HEK293 (cell line): ENCODE measurements around the gene ANKRD13A.

Experiments
- CTCF ChIA-PET: fragments of 350-600 bp; formaldehyde crosslinking; extraction: SDS; loops from one replicate; lab custom pipeline; 2021; ENCODE audit warnings: antibody characterized with exemption; lab: Yijun Ruan, JAX
- POLR2A ChIA-PET: fragments of 300-600 bp; formaldehyde crosslinking; extraction: SDS; loops from one replicate; lab custom pipeline; 2020; ENCODE audit warnings: antibody characterized with exemption, inconsistent platforms; lab: Yijun Ruan, JAX
- H3K27ac ChIP-seq: fragments of 200-500 bp; sonication (Bioruptor generic); 2 replicates; pipeline ENCODE4 v1.5.1; 2014; ENCODE audit warnings: low read depth, low read length, control low read depth, inconsistent platforms; ENCODE audit errors: extremely low read depth
- H3K36me3 ChIP-seq, 2 experiments: fragments of 200-500 bp in 1 of 2; sonication (Bioruptor generic) in 1 of 2; 1 replicate in 1 of 2; 2 replicates in 1 of 2; pipeline ENCODE4 v1.5.1; 2014 to 2017; ENCODE audit warnings: inconsistent platforms in 2 of 2, low read length in 2 of 2; ENCODE audit not compliant: control insufficient read depth in 2 of 2, insufficient read depth in 1 of 2
- H3K4me1 ChIP-seq: fragments of 200-500 bp; sonication (Bioruptor generic); 2 replicates; pipeline ENCODE4 v1.5.1; 2014; ENCODE audit warnings: mild to moderate bottlenecking, low read length, inconsistent platforms; ENCODE audit not compliant: control insufficient read depth, insufficient read depth
- H3K4me3 ChIP-seq: 2 replicates; pipeline ENCODE4 v1.5.1; 2011; ENCODE audit warnings: low read depth, mild to moderate bottlenecking, control low read depth, low read length, moderate library complexity
- H3K9me3 ChIP-seq: fragments of 200-500 bp; sonication (Bioruptor generic); 2 replicates; pipeline ENCODE4 v1.5.1; 2014; ENCODE audit warnings: low read depth, low read length, inconsistent platforms; ENCODE audit not compliant: control insufficient read depth, insufficient read depth
- GLIS2 ChIP-seq: fragments of 450-650 bp; formaldehyde crosslinking; IDR thresholded peaks from 2 replicates; pipeline ENCODE4 v1.5.1; 2016; ENCODE audit warnings: missing biosample characterization, missing genetic modification characterization
- SALL2 ChIP-seq: fragments of 450-650 bp; formaldehyde crosslinking; IDR thresholded peaks from 2 replicates; pipeline ENCODE4 v1.5.0; 2017; ENCODE audit warnings: missing biosample characterization, mild to moderate bottlenecking, missing genetic modification characterization, borderline replicate concordance
- YY1 ChIP-seq: fragments of 450-650 bp; formaldehyde crosslinking; IDR thresholded peaks from 2 replicates; pipeline ENCODE4 v1.5.1; 2018; ENCODE audit warnings: missing biosample characterization, missing genetic modification characterization
- ZNF184 ChIP-seq: fragments of 450-650 bp; IDR thresholded peaks from 2 replicates; pipeline ENCODE4 v1.5.1; 2018; ENCODE audit warnings: missing biosample characterization, mild to moderate bottlenecking, missing genetic modification characterization
- ZNF202 ChIP-seq: fragments of 450-650 bp; formaldehyde crosslinking; IDR thresholded peaks from 2 replicates; pipeline ENCODE4 v1.5.1; 2016; ENCODE audit warnings: missing biosample characterization, missing genetic modification characterization, borderline replicate concordance
- ZNF211 ChIP-seq: fragments of 450-650 bp; formaldehyde crosslinking; IDR thresholded peaks from 2 replicates; pipeline ENCODE4 v1.5.1; 2016; ENCODE audit warnings: low read depth, missing biosample characterization, missing genetic modification characterization
- ZNF302 ChIP-seq: fragments of 450-650 bp; formaldehyde crosslinking; IDR thresholded peaks from 2 replicates; pipeline ENCODE4 v1.5.1; 2016; ENCODE audit warnings: missing biosample characterization, missing genetic modification characterization, low read depth
- ZNF391 ChIP-seq: fragments of 450-650 bp; formaldehyde crosslinking; IDR thresholded peaks from 2 replicates; pipeline ENCODE4 v1.5.1; 2016; ENCODE audit warnings: low read depth, missing biosample characterization, missing genetic modification characterization, borderline replicate concordance
- ZNF394 ChIP-seq: fragments of 450-650 bp; formaldehyde crosslinking; IDR thresholded peaks from 2 replicates; pipeline ENCODE4 v1.5.1; 2016; ENCODE audit warnings: missing biosample characterization, missing genetic modification characterization, mild to moderate bottlenecking, moderate library complexity, borderline replicate concordance
- ZNF404 ChIP-seq: fragments of 450-650 bp; formaldehyde crosslinking; IDR thresholded peaks from 2 replicates; pipeline ENCODE4 v1.5.1; 2017; ENCODE audit warnings: missing biosample characterization, missing genetic modification characterization
- ZNF596 ChIP-seq: fragments of 450-650 bp; IDR thresholded peaks from 2 replicates; pipeline ENCODE4 v1.5.0; 2018; ENCODE audit warnings: missing biosample characterization, mild to moderate bottlenecking, missing genetic modification characterization, moderate library complexity
- ZNF654 ChIP-seq: fragments of 450-650 bp; formaldehyde crosslinking; IDR thresholded peaks from 2 replicates; pipeline ENCODE4 v1.5.1; 2016; ENCODE audit warnings: low read depth, missing biosample characterization, missing genetic modification characterization
- ZNF747 ChIP-seq: fragments of 450-650 bp; formaldehyde crosslinking; IDR thresholded peaks from 2 replicates; pipeline ENCODE4 v1.5.1; 2016; ENCODE audit warnings: missing biosample characterization, missing genetic modification characterization
- ZNF76 ChIP-seq: fragments of 450-650 bp; formaldehyde crosslinking; IDR thresholded peaks from 2 replicates; pipeline ENCODE4; 2016; ENCODE audit warnings: low read depth, missing biosample characterization, missing genetic modification characterization, borderline replicate concordance
- ZNF791 ChIP-seq: fragments of 450-650 bp; formaldehyde crosslinking; IDR thresholded peaks from 2 replicates; pipeline ENCODE4 v1.5.1; 2016; ENCODE audit warnings: missing biosample characterization, missing genetic modification characterization
- TF ChIP-seq, protein P1 (sequence below): fragments of 450-650 bp; formaldehyde crosslinking; IDR thresholded peaks from 2 replicates; pipeline ENCODE4 v1.5.1; 2016; ENCODE audit warnings: missing biosample characterization, missing genetic modification characterization
- TF ChIP-seq, protein P2 (sequence below): fragments of 450-650 bp; formaldehyde crosslinking; IDR thresholded peaks from 2 replicates; pipeline ENCODE4 v1.5.1; 2016; ENCODE audit warnings: missing biosample characterization, missing genetic modification characterization
- TF ChIP-seq, protein P3 (sequence below): fragments of 450-650 bp; formaldehyde crosslinking; IDR thresholded peaks from 2 replicates; pipeline ENCODE4 v1.5.1; 2017; ENCODE audit warnings: missing biosample characterization, missing genetic modification characterization
- TF ChIP-seq, protein P4 (sequence below): fragments of 450-650 bp; formaldehyde crosslinking; IDR thresholded peaks from 2 replicates; pipeline ENCODE4 v1.5.1; 2016; ENCODE audit warnings: missing biosample characterization, missing genetic modification characterization, low read depth
- TF ChIP-seq, protein P5 (sequence below): fragments of 450-650 bp; formaldehyde crosslinking; IDR thresholded peaks from 2 replicates; pipeline ENCODE4 v1.5.1; 2017; ENCODE audit warnings: missing biosample characterization, mild to moderate bottlenecking, missing genetic modification characterization, moderate library complexity
- TF ChIP-seq, protein P6 (sequence below): sonication (generic); formaldehyde crosslinking; IDR thresholded peaks from 2 replicates; pipeline ENCODE4 v1.8.1; 2022; ENCODE audit warnings: mild to moderate bottlenecking, moderate library complexity, missing genetic modification reagents

Gene ANKRD13A

DNA sequence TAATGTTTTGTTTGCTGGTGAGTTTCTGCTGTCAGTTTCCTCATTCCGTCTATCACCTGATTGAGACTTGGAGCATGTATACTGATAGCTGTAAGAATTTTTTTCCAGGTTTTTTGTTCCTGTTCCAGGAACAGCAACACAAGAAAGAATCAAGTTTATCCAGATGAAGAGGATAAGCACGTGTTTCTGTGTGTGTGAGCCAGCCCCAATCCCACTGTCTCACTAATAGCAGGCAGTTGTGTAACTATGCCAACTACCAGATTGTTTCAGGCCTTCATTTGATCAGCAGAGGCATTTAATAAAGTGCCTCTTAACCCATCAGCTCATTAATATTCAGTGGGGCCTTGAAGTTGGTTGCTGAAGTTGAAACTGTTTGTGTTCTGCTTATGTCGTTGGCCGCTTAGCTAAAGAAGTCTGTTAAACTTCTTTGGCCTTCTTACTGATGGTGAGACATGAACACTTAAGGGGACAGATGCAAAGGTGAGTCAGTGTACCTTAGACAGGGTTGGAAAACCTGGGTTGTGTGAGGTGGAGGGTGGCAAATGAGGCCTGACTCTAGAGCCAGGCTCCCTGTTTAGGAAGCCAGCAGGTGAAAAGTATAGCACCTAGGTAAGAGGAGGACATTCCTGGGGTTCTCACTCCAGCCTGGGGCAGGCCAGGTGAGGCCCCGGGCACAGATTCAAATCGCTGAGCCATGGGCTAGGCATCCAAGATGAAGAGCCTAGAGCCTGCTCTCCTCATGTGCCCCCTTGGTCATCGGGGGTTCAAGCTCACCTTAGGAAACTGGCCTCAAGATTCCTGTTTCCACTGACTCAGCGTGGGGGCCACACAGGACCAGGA is 3.7 kb downstream of the ANKRD13A start:
- Histone ChIP-seq H3K36me3 (peaks cover 0 to 10% of the 10 kb centered on the region in 2 experiments; a peak in 1 of 3 replicates), H3K9me3 (no peaks in the 10 kb centered on the region), H3K27ac (no peak overlapping the region), H3K4me3 (no peak overlapping the region), H3K4me1 (no peaks in the 10 kb centered on the region)
- ChIA-PET CTCF (interaction anchor here (0.7 kb wide), 1 partner anchor 283 kb away, joined by 4 read pairs; no protein-coding TSS in a partner anchor), POLR2A (no interaction called here)
- TF ChIP-seq ZNF747 (tag by site-specific recombination) (no peak), GLIS2 (tag by site-specific recombination) (0 out of 2 replicates have a peak, but pooled peaks have one; percentile 19), ZNF202 (tag by site-specific recombination) (no peak), ZNF404 (tag by site-specific recombination) (no peak), ZNF211 (tag by site-specific recombination) (no peak), ZNF391 (tag by site-specific recombination) (no peak)
- TF ChIP-seq, protein P1, sequence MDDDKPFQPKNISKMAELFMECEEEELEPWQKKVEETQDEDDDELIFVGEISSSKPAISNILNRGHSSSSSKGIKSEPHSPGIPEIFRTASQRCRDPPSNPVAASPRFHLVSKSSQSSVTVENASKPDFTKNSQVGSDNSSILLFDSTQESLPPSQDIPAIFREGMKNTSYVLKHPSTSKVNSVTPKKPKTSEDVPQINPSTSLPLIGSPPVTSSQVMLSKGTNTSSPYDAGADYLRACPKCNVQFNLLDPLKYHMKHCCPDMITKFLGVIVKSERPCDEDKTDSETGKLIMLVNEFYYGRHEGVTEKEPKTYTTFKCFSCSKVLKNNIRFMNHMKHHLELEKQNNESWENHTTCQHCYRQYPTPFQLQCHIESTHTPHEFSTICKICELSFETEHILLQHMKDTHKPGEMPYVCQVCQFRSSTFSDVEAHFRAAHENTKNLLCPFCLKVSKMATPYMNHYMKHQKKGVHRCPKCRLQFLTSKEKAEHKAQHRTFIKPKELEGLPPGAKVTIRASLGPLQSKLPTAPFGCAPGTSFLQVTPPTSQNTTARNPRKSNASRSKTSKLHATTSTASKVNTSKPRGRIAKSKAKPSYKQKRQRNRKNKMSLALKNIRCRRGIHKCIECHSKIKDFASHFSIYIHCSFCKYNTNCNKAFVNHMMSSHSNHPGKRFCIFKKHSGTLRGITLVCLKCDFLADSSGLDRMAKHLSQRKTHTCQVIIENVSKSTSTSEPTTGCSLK (tag by site-specific recombination) = no peak

DNA sequence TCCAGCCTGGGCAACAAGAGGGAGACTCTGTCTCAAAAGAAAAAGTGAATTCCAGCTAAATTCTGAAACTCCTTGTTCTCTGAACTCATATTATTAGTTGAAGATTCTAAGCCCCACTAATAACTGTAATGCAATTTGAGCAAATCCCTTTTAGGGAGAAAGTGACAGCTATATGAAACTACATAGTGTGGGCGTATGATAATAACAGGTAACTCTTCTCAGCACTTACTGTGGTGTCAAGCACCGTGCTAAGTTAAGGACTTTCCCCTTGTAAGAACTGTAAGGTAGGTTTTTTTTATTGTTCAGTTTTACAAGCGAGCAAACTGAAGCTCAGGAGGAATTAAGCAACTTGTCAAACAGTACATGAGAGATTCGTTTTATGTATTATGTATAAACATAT is 5.4 kb downstream of the ANKRD13A start:
- no peaks in the 10 kb centered on the region for H3K9me3 ChIP-seq
- H3K4me3 ChIP-seq = no peak overlapping the region
- H3K27ac ChIP-seq = no peak overlapping the region
- CTCF ChIA-PET = interaction anchor here (0.6 to 1.0 kb wide), 3 partner anchors 13 to 224 kb away, joined by 3 to 4 read pairs (median 3); no protein-coding TSS in a partner anchor
- TF ChIP-seq, protein P2, sequence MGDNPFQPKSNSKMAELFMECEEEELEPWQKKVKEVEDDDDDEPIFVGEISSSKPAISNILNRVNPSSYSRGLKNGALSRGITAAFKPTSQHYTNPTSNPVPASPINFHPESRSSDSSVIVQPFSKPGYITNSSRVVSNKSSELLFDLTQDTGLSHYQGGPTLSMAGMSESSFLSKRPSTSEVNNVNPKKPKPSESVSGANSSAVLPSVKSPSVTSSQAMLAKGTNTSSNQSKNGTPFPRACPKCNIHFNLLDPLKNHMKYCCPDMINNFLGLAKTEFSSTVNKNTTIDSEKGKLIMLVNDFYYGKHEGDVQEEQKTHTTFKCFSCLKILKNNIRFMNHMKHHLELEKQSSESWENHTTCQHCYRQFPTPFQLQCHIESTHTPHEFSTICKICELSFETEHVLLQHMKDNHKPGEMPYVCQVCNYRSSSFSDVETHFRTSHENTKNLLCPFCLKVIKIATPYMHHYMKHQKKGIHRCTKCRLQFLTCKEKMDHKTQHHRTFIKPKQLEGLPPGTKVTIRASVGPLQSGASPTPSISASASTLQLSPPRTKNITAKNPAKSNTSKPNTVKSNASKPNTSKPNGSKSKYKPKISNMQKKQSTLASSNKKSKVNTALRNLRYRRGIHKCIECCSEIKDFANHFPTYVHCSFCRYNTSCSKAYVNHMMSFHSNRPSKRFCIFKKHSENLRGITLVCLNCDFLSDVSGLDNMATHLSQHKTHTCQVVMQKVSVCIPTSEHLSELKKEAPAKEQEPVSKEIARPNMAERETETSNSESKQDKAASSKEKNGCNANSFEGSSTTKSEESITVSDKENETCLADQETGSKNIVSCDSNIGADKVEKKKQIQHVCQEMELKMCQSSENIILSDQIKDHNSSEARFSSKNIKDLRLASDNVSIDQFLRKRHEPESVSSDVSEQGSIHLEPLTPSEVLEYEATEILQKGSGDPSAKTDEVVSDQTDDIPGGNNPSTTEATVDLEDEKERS (tag by site-specific recombination) = no peak
- TF ChIP-seq ZNF211 (tag by site-specific recombination) (no peak), ZNF394 (no peak), ZNF596 (tag by site-specific recombination) (no peak), ZNF76 (tag by site-specific recombination) (no peak), YY1 (tag by site-specific recombination) (no peak), ZNF302 (tag by site-specific recombination) (no peak), ZNF184 (tag by site-specific recombination) (no peak), ZNF654 (tag by site-specific recombination) (no peak), SALL2 (tag by site-specific recombination) (no peak), ZNF791 (no peak)
- TF ChIP-seq, protein P3, sequence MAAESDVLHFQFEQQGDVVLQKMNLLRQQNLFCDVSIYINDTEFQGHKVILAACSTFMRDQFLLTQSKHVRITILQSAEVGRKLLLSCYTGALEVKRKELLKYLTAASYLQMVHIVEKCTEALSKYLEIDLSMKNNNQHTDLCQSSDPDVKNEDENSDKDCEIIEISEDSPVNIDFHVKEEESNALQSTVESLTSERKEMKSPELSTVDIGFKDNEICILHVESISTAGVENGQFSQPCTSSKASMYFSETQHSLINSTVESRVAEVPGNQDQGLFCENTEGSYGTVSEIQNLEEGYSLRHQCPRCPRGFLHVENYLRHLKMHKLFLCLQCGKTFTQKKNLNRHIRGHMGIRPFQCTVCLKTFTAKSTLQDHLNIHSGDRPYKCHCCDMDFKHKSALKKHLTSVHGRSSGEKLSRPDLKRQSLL (tag by site-specific recombination) = no peak
- TF ChIP-seq, protein P4, sequence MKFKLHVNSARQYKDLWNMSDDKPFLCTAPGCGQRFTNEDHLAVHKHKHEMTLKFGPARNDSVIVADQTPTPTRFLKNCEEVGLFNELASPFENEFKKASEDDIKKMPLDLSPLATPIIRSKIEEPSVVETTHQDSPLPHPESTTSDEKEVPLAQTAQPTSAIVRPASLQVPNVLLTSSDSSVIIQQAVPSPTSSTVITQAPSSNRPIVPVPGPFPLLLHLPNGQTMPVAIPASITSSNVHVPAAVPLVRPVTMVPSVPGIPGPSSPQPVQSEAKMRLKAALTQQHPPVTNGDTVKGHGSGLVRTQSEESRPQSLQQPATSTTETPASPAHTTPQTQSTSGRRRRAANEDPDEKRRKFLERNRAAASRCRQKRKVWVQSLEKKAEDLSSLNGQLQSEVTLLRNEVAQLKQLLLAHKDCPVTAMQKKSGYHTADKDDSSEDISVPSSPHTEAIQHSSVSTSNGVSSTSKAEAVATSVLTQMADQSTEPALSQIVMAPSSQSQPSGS = no peak
- TF ChIP-seq, protein P5, sequence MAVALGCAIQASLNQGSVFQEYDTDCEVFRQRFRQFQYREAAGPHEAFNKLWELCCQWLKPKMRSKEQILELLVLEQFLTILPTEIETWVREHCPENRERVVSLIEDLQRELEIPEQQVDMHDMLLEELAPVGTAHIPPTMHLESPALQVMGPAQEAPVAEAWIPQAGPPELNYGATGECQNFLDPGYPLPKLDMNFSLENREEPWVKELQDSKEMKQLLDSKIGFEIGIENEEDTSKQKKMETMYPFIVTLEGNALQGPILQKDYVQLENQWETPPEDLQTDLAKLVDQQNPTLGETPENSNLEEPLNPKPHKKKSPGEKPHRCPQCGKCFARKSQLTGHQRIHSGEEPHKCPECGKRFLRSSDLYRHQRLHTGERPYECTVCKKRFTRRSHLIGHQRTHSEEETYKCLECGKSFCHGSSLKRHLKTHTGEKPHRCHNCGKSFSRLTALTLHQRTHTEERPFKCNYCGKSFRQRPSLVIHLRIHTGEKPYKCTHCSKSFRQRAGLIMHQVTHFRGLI (tag by site-specific recombination) = no peak
- TF ChIP-seq, protein P6, sequence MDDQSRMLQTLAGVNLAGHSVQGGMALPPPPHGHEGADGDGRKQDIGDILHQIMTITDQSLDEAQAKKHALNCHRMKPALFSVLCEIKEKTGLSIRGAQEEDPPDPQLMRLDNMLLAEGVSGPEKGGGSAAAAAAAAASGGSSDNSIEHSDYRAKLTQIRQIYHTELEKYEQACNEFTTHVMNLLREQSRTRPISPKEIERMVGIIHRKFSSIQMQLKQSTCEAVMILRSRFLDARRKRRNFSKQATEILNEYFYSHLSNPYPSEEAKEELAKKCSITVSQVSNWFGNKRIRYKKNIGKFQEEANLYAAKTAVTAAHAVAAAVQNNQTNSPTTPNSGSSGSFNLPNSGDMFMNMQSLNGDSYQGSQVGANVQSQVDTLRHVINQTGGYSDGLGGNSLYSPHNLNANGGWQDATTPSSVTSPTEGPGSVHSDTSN (CRISPR knock-in tag) = no peak
- TF ChIP-seq, all 188 proteins: peak for 0
- POLR2A ChIA-PET = no interaction called here
- H3K4me1 ChIP-seq = no peaks in the 10 kb centered on the region
- peaks cover 0 to 10% of the 10 kb centered on the region in 2 experiments; a peak in 1 of 3 replicates for H3K36me3 ChIP-seq
